Measurements from ENCODE around the gene FLAD1.

DNA sequence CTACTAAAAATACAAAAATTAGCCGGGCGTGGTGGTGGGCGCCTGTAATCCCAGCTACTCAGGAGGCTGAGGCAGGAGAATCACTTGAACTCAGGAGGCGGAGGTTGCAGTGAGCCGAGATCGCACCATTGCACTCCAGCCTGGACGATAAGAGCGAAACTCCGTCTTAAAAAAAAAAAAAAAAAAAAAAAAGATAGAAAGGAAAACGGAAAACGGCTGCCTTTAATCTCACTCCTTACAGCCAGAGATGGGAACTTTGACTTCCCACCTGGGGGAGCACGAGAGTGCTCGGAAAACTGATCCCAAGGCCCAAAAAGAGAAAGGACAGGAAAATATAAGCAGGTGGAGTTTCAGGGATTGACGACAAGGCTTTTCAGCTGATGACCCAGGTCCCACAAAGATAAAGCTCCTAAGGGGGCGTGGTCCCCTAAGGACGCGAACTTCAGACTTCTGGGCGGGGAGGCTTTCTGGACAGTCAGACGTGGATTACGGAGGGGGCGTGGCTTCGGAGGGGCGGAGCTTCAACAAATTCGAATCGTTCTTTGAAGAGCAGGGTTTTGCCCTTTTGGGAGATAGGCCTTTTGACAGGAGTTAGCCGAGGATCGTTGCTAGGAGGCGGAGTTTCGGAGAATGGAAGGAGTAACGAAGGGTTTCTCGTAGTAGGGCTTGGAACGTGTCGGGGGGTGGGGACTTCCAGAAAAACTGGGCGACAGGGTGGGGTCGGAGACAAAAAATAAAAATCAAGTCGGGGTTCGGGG, 9.6 kb upstream of the FLAD1 start:
- TF ChIP-seq, protein P1, sequence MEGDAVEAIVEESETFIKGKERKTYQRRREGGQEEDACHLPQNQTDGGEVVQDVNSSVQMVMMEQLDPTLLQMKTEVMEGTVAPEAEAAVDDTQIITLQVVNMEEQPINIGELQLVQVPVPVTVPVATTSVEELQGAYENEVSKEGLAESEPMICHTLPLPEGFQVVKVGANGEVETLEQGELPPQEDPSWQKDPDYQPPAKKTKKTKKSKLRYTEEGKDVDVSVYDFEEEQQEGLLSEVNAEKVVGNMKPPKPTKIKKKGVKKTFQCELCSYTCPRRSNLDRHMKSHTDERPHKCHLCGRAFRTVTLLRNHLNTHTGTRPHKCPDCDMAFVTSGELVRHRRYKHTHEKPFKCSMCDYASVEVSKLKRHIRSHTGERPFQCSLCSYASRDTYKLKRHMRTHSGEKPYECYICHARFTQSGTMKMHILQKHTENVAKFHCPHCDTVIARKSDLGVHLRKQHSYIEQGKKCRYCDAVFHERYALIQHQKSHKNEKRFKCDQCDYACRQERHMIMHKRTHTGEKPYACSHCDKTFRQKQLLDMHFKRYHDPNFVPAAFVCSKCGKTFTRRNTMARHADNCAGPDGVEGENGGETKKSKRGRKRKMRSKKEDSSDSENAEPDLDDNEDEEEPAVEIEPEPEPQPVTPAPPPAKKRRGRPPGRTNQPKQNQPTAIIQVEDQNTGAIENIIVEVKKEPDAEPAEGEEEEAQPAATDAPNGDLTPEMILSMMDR (IDR thresholded peaks at IDR 0.05) = peak in 1 of 6 experiments; percentile 13
- TF ChIP-seq POLR2A (IDR thresholded peaks at IDR 0.05) = peak; percentile 55 to 90

Measured in adrenal gland (tissue), 5 donors.